Kidney glomerular epithelial cell (primary cell): ENCODE measurements around the gene ATG4A.

Experiments
- DNase-seq: peaks from one replicate; lab custom pipeline; 2025; lab: John Stamatoyannopoulos, UW

Gene ATG4A

DNA sequence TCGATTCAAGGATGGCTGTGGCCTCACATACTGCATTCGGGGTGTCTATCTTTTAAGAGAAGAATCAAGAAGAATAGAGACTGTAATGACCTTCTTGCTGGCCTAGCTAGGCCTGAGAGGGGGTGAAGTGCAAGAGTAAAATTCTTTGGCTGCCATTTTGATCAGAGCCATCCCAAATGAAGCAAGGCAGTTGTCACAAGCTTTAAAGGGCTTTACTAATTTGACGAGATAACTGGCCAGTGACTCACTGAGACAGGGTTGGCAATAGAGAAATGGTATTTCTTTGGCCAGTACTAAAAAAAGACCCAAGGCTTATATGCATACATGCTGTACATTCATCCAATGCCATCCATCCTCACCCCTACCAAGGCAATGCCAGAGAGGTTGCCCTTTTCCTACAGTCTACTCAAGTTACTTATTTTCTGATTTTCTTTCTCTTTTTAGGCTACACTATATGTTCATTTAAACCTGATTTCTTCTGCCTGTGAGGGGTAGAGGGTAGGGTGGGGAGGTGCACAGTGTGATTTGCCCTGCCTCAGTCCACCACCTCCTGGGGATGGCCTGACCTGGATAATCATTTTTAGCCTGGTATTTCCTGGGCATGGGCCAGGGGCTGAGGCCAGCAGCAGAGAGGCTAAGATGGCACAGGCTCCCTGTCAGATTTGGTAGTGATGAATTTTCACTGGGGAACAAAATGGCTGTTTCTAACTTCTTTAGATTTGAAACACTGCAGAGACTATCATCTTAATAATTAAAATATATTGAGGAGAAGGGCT is 32.2 kb downstream of the ATG4A start:
- DNase-seq, result no peak

DNA sequence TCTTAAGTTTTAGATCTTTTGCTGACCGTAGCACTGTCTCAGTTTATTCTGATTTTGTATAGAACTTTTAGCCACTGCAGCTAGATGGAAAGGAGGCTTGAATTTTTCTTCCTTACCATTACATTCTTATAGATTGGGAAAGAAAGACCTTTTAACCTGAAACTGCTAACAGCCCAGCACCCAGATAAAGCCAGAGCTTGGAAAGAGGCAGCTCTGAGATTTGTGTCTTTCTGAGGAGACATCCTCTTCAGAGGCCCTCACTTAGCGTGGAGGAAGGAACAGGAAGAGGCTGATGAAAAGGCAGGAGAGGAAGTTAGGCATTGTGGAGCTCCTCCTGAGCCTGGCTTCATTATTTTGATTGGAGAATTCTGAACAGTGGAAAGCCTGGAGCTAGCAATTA is 35.1 kb downstream of the ATG4A start:
- DNase-seq, result no peak

DNA sequence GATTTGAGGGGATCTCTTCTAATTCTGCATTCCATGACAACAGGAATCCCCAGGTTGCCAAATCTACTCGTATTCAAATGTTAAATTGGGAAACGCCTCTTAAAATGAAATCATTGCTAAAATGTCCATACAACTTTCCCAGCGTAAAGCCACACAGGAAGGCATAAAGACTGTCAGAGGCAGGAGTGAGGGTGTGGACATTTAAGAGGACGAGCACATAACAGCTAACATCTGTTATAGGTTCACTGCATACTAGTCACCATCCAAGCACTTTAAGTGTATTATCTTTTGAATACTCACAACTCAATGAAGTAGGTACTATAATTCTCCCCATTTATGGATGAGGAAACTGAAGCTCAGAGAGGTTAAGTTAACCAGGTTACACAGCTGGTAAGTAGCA is 35.6 kb downstream of the ATG4A start:
- DNase-seq, result no peak

DNA sequence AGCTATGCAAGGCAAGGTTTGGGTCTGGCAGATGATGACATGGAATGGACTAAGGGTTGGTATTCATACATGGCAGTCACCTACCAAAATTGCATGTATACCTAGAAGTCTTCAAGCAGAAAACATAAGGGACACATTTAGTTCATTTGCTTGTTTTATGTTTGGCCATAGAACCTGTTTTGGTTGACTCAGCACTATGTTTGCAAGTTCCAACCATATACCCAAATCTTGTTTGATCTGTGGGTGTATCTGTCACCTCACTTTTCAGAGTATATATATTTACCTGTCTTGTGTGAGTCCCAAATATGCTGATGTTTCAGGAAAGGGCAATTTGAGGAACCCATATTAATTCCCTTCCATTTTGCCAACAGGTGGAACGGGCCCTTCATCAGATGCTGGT is 39.3 kb downstream of the ATG4A start:
- DNase-seq, result no peak

DNA sequence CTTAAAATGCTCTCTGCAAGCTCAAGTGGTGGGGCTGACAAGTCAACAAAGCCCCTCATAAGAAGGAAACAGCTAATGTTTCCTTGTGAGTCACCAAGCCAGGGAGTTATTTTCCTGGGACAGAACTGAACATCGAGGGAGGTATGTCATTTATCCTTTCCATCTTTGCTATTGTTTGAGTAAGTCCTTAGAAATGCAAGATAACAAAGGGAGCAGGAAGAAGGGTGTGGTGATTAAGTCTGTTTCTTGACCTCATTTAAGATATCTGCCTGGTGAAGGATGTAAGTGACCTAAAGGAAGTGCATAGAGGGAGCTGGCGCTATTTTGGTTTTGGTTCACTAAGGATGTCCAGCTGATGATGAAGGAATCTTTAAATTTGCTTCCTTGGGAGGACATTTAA is 39.9 kb downstream of the ATG4A start:
- DNase-seq, result peak; percentile 12

DNA sequence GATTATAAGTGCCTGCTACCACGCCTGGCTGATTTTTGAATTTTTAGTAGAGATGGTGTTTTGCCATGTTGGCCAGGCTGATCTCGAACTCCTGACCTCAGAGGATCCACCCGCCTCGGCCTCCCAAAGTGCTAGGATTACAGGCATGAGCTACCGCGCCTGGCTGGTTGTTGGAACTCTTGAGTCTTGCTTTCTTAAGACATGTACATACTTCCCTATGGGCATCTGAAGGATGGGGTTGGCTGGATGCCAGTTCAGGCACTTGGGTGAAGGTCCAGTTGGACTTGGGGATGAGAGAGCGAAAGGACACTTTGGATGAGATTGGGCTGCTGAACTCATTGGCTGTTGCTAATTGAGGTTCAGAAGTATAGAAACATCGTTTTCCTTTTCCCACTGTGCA is 40.5 kb downstream of the ATG4A start:
- DNase-seq, result no peak

DNA sequence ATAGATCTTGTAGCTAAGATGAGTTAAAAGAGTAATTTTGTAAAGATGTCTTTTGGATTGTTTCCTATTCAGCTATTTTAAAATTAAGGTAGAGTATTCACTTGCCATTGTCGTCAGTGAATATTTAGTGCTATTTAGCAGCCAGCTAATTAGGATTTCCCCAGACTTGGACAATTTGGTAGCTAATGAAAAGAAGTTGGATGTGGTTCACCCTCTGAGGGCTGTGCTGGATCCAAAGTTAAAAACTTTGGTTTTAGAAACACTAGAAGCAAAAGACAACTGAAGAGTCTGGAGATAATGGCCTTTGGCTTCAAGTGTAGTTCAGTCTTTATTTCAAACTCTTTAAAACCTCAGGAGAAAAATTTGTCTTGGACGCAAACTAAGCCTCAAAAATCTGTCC is 41.3 kb downstream of the ATG4A start:
- no peak for DNase-seq

DNA sequence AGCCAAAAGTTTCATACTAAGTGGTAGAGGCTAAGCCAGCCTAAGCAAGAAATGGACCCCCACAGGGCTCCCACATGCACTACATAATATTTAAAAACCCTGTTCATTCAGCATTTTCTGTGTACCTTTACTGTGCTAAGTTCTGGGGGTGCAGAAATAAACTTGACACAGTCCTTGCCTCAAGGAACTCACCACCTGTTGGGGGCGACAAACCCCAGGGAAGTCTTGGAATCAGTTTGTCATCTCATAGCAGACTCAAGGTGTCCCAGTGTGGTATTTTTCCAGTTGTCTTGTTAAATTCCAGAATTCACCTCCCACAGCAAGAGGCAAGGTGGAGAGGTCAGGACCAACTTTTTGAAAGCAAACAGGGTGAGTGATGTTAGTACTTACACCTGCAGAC is 43.1 kb downstream of the ATG4A start:
- DNase-seq, result no peak

DNA sequence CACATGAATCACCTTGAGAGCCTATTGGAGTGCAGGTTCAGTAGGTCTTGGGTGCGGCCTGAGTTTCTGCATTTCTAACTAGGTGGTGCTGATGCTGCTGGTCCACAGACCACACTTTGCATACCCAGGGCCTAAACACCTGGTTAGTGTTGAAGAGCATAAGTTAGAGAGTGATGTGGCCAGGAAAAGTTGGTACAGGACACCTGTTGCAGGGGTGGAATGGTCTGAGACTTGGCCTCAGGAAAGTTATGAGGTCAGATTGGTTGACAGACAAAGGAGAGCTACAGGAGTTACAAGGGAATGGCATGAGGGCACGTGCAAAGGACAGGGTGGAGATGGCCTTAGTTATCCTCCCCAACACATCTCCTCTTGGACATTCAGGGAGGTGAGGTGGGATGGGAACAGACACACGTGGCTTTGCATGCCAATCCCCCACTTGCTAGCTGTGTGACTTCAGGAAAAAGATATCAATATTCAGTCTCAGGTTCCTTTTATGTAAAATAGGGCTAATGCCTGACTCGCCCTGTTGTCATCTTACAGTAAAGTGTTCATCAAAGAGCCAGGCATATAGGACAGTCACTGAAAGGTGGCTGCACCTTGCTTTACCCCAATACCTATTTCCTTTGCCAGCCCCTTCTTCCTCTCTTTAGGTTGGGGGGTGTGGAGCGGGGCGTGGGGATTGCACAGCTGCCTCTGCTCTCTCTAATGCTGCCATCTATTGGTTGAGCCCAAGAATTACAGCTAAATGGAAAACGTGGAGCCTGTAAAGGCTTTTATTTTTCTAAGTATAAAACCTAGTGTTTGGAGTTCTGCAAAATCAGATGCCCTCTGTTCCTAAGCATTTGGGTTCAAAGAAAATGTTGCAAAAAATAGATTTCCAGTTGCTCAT is 47.5 kb downstream of the ATG4A start:
- DNase-seq, result no peak

DNA sequence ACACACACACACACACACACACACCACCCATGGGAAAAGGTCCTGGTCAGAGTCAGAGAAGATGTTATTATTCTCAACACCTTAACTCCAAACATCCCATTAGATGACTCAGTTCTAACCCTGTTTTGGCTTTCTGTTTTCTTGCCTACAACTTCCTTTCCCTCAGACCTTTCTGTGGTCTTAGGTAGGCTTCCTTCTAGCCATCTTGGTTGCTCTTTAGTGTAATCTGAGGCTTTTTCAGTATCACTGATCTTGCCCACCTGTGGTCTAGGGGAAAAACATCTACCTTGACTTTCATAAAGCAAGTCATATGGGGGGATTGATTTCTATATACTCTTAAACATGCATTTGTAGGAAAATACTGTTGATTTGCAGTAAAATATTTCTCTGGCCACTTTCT is 56.9 kb downstream of the ATG4A start:
- DNase-seq, result no peak

DNA sequence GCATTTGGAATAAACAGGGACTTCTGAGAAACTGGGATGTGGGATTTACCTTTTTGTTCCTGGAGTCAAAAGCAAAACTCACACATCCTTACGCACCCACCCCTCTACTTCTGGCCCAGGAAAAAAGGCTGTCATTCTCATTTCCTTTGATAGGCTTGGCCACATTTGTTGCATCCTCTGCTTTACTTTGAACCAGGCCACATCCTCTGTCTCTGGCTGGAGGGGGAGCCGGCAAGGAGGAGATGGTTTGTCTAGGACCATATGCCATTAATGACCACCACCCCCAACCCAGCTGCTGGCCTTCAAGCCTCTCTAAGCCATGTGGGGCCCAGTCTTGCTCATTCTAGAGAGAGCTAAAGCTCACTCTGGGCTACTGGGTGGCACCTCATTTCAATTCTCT is 64.5 kb downstream of the ATG4A start:
- no peak for DNase-seq

DNA sequence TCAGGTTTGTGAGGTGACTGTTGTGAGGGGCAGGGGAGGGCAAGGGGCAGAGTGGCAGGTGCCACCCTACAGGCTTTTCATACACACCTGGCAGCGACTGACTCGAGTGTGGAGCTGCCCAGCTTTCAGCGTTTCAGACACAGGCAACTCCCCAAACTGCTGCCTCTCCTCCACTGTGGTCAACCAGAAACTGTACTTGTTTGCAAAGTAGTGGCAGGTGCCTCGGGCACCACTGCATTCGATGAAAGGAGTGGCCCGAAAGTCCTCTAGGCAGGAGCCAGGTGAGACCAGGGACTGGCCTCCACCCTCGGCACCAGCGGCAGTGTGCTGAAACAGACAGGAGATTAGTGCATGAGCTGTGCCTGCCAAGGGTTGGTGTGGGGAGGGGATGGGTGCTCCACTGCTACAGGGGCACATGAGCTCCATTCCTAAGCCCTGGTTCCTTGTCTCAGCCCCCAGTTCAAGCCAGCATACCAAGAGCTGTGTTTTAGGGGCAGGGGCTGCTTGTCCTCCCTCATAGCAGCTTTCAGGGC is 65.4 kb downstream of the ATG4A start:
- no peak for DNase-seq

DNA sequence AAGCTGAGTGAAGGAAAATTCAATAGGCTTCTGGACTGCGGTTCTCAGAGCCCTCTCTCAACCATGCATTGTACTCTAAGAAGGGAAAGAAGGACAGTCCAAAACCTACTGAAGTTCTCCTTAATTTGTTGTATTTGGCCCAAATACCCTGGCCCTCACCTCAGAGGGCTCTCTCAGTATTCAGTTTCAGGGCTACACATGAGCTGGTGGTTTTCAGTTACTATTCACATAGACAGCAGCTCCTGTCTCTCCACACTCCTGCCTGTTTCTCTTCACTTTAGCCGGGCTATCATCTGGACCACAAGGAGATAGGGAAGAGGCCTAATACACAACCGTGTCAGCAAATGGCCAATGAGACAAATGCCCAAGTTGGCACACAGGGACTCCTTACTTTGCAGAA is 66.0 kb downstream of the ATG4A start:
- no peak for DNase-seq

DNA sequence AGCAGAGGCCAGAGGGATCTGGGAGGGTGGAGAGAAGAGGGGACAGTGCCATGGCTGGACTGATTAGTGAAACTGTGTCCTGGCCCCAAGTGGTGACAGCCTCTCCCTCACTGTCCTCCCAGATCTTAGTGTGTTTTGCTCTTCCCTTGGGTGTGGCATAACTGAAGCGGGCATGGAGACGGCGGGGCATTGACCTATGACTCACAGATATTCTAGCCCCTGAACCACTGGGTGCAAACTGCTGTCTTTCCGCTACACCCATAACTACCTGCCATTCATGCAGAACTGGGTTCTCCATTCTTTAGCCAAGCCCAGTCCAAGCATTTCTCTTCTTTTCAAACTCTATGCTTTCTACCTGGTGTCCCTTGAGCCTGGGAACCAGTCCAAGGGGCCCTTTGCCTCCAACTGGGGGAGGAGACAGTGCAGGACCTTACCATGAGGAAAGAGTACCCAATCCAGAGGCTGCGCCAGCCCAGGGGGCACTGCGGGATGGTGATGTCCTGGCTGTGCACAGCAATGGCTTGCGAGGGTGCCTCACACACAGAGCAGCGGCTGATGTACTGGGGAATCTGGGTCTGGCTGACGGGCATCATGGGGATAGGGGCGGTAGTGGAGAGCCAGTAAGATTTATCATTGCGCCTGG is 67.6 kb downstream of the ATG4A start:
- no peak for DNase-seq

DNA sequence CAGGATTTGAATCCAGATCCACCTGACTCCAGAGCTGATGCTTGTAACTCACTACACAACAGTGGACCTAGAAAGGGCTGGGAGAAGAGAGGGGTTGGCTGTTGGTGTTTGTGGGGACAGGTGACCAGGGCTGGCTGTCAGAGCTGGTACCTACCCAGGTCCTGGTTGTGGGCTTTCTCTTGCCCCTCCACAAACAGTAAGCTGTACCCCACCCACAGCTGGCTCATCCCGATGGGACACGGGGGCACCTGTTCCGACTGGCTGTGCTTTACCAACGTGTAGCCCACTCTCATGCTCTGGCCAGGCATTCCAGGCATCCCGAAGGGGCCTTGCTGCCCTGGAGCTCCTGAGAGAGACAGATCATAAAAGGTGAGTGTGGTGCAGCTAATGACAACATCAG is 68.7 kb downstream of the ATG4A start:
- no peak for DNase-seq

DNA sequence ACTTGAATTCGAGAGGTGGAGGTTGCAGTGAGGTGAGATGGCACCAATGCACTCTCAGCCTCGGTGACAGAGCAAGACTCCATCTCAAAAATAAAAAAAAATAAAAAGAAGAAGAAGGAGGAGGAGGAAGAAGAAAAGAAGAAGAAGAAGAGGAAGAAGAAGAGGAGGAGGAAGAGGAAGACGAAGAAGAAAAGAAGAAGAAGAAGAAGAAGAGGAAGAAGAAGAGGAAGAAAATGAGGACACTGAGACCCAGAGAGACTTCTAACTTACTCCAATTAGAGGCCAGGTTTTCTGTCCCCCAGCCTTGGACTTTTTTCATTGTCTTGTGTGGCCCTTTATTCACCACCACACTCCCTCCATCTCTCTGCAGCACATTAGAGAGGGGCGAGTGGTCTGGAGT is 70.7 kb downstream of the ATG4A start:
- no peak for DNase-seq

DNA sequence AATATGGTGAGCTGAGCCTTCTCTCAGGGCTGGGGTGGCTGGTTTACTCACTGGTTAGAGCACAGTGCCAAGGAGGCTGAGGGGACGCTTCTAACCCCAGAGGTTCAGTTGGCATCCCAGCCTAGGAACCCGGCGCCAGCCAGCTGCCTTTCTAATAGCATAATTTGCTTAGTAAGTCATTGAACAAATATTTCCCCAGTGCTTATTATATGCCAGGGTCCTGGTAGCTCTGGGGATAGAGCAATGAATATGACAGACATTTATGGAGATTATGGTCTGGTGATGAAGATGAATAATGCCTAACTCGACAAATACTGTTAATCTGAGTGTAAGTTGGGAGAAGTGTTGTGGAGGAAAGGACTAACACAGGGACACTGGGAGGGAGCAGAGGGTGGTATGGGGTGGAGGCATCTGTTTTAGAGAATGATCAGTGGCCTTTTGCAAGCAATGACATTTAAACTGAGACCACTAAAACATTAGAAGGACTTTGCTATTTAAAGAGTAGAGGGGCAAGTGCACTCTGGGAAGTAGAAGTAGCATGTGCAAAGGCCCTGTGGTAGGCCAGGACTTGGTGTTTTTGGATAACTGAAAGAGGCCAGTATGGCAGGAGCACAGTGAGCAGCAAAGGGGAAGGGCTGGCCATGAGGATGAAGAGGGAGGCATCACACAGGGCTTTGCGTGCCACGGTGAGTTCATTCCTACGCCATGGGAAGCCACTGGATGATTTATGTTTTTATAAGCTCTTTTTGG is 71.9 kb downstream of the ATG4A start:
- DNase-seq, result no peak

DNA sequence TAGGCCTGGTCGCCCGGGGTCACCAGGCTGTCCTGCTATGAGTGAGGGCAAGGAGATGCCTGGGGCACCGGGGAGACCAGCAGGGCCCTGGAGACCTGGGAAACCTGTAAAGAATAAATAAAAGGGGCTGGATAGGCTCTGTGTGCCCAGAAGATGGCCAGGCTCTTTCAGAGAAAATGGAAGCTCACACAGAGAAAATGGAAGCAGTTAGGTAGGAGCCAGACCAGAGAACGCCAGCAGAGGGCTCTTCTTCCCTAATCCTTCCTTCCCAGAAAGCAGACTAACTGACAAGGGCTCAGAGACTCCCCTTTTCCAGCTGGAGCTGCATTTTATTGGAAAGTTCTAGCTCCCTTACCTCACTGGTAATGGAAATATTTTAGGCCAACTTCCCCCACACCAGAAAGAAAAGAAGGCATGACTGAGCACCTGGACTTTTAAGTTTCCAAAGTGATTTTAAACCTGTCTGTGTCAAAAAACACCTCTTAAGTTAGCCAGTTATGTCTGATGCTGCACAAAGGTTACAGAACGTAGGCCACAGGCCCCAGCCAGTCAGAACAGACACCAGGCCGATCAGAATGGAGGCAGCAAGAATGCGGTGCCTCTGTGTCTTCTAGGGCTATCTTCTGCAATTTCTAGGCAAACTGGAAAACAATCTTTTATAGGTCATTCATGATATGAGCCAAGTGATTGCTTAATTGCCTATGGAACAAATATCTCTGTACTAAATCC is 74.0 kb downstream of the ATG4A start:
- peak; percentile 35 for DNase-seq

DNA sequence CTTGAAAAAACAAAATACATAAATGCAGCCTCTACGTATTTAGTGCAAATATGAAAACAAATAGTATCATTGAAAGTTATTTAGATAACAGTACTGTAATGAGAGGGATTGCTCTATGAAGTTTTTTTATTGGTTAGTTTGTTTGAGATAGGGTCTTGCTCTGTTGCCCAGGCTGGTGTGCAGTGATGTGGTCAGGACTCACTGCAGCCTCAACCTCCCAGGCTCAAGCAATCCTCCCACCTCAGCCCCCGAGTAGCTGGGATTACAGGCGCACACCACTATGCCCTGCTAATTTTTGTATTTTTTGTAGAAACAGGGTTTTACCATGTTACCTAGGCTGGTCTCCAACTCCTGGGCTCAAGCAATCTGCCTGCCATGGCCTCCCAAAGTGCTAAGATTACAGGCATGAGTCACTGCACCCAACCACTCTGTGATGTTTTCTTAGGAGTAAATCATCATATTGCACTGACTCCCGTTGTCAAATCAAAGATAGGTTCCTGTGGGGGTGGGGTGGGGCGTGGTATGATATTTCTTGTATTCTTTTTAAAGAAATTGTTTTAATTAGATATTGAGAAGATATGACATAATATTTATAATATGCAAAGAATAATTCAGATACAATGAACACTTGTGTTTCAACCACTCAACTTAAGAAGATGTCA is 75.8 kb downstream of the ATG4A start:
- peak; percentile 43 for DNase-seq

DNA sequence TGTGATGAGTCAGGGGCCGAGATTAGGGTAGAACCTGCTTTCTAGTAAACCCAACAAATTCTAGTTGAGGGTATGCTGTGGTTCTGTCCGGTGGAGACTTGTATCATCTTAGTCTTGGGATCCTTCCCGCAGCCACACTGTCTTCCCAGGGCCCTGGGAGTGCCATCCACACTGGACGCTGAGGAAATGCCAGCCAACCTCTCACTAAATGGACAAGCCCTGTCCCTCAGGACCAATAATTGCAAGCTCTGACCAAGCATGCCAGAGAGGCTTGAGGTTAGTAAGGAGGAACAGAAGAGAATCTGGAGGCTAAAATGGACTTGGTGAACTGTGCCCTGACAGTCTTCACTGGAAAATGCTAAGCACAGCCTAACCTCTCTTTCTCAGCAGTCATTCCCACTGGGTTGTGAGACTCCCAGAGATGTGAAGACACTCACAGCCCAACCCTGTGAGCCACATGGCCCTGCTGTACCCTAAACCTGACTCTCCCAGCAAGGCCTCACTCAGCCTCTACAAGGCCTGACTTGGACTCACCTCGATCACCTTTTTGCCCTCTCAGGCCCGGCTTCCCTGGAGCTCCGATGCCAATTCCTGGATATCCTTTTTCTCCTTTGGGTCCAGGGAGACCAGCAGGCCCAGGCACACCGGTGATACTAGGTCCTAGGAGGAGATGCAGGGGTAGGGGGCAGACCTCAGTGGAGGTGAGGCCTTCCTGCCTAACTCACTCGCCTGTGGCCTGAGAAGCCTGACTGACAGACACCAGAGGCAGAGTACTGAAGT is 77.6 kb downstream of the ATG4A start:
- DNase-seq, result no peak
